ENCODE measurements around the gene NIN.
"Not testable (repeated sequence)": the region's sequence is repeated elsewhere in the genome, so short reads cannot be mapped to it uniquely, and the experiment has no call there.

Gene NIN

GRCh38 chr14:50815526-50815925, 15.4 kb downstream of the NIN start:
- not testable (repeated sequence) for DNase-seq

DNA sequence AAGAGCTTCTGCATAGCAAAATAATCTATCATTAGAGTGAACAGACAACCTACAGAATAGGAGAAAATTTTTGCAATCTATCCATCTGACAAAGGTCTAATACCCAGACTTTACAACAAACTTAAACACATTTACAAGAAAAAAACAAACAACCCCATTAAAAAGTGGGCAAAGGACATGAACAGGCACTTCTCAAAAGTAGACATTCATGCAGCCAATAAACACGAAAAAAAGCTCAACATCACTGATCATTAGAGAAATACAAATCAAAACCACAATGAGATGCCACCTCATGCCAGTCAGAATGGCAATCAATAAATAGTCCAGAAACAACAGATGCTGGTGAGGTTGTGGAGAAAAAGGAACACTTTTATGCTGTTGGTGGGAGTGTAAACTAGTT, 15.9 kb downstream of the NIN start:
- DNase-seq: not testable (repeated sequence)

GRCh38 chr14:50814161-50814560, 16.8 kb downstream of the NIN start:
- no peak for DNase-seq

- DNase-seq: no peak
Measured at GRCh38 chr14:50813544-50813863, 17.5 kb downstream of the NIN start.

GRCh38 chr14:50812856-50813543, 18.0 kb downstream of the NIN start:
- DNase-seq: no peak

- no peak for DNase-seq
Measured at GRCh38 chr14:50812180-50812579, 18.8 kb downstream of the NIN start.

DNA sequence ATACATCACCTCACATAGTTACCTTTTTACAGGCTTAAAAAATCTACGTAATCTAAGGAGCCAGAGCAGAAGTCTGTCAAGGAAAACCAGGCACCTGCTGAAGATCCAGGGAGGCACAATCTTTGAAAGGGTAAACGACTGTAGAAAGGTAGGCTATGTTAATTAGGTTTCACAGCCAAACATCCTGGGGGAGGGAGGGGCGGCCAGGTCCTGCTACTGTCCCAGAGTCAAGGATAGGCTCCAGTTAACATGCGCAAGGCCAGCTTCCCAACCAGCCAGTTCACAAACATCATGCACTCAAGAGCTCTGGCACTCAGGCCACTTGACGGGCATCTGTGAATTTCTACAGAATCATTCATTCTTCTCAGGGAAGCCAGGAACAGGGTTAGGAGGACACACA, 22.9 kb downstream of the NIN start:
- no peak for DNase-seq

- DNase-seq: no peak
Measured at GRCh38 chr14:50806241-50806933, 24.6 kb downstream of the NIN start.

- no peak for DNase-seq
Measured at GRCh38 chr14:50805396-50805795, 25.6 kb downstream of the NIN start.

GRCh38 chr14:50804181-50804721, 26.7 kb downstream of the NIN start:
- no peak for DNase-seq

- no peak for DNase-seq
Measured at GRCh38 chr14:50801706-50802105, 29.3 kb downstream of the NIN start.

DNA sequence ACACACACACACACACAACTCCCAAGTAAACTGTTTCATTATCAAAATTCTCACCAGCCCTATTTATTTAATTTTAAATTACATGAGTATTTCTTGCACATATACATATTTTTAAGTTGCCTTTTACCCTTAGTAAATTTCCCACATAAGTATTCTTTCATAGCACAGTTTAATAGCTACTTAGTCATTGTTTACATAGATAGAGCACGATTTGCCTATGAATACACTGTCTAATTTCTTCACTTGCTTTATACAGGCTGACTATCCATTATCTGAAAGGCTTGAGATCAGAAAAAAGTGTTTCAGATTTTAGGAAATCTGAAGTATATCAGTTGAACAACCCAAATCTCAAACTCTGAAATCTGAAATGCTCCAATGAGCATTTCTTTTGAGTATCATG, 30.9 kb downstream of the NIN start:
- DNase-seq: no peak

GRCh38 chr14:50798048-50798421, 32.9 kb downstream of the NIN start:
- DNase-seq: no peak

DNA sequence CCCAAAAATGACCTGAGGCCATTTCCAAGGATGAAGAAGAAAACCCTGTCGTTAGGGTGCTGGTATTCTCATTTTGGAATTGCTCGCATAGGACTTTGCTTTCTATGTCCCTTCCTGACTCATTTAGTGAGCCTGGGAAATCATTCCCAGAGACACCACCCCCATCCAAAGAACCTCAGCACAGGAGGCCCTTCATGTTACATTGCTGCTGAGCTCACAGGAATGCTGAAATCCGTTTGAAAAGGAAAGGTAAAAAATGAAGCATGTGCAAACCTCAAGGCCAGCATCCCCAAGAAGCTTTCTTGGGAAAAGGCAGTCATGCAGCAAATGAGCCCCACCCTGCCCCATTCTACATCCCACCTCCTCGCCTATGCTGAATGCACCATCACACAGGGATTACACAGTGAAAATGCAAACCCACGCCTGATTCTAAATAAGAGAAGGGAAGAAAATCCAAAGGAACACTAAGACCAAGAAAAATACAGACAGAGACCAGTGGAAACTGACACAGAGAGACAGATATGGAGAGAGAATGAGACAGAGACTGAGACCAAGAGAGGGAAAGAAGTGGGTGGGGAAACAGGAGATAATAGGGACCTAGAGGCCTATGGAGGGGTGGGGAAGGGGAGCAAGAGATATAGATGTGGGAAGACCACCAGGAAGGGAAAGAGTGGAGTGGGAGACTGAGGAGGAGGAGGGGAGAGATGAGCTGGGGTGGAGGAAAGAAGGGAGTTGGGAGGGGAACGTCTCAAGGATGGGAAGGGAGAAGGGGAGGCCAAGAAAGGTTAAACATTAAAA, 33.5 kb downstream of the NIN start:
- DNase-seq: no peak

- DNase-seq: no peak
Measured at GRCh38 chr14:50796390-50796789, 34.6 kb downstream of the NIN start.

DNA sequence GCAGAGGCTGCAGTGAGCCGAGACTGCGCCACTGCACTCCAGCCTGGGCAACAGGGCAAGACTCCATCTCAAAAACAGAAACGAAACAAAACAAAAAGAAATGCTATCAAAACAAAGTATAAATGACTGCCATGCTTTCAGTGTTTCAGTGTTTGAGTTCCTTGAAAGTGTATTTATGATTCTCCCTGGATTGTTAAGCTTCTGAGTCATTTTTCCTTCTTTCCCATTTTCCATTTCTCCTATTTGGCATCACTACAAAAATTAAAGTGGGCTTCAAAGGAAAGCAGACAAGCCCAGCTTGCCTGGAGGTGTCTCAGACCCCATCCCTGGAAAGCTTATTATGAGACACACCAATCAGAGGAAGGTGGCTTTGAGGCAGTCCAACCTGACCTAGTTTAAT, 35.1 kb downstream of the NIN start:
- DNase-seq: no peak

- DNase-seq: no peak
Measured at GRCh38 chr14:50795142-50795541, 35.8 kb downstream of the NIN start.

DNA sequence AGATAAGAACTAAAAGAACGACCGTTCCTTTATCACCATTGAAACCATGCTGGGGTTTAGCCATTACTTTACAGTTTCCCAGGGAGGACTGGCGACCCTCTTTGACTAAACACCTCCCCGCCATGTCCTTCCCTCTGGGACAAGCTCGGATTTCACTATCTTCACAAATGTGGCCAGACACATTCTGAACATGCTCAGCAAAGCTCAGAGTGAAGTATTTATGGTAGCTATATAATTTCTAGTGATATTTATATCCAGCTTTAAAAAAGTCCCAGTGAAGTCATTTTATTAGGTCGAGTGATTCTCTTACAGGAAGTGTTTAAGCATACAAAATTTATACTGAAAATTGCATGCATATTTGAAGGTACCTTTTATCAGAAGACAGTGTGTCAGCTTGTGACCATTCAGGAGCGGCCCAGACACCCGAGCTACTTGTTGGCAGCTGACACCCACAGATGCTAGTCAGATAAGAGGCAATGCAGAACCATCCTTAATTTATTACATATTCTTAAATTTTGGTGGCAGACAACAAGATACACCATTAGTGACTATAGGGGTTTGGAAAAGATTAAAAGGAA, 36.8 kb downstream of the NIN start:
- DNase-seq: no peak

DNA sequence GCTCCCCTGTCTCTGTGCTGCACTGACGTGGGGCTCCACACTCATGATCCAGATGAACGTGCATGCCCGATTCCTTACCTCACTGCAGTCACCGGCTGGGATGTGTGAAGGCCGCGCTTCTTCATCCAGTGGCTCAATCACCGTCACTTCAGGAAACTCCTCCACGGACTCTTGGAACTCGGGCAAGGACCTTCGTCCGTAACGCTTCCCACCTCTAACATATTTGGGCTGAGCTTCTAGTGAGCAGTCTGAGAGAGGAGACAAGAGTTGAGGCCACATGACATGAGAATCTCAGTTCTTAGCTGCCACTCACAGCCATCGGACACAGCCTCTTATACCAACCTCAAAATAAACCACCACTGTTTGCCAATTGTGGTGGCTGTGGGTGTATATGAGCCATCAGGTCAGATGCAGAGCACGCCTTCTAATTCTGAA, 38.3 kb downstream of the NIN start:
- no peak for DNase-seq

- no peak for DNase-seq
Measured at GRCh38 chr14:50792051-50792477, 38.9 kb downstream of the NIN start.

DNA sequence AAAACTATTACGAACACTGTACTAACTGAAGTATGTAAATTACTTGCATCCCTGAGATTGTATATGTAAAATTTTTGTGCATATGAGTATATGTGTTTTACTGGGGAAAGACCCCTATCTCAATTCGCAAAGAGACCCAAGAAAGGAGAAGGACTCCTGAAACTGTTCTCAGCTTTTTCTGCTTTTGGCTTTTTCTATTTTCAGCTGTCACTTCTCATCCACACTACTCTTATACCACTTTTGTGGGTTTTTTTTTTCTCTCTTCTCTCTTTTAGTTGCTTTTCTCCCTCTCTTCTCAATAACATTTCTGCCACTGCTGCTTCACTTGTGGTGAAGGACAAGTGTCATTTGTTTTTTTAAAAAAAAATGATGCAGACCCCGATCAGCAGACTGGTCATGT, 39.8 kb downstream of the NIN start:
- no peak for DNase-seq

- DNase-seq: no peak
Measured at GRCh38 chr14:50790589-50790988, 40.4 kb downstream of the NIN start.

DNA sequence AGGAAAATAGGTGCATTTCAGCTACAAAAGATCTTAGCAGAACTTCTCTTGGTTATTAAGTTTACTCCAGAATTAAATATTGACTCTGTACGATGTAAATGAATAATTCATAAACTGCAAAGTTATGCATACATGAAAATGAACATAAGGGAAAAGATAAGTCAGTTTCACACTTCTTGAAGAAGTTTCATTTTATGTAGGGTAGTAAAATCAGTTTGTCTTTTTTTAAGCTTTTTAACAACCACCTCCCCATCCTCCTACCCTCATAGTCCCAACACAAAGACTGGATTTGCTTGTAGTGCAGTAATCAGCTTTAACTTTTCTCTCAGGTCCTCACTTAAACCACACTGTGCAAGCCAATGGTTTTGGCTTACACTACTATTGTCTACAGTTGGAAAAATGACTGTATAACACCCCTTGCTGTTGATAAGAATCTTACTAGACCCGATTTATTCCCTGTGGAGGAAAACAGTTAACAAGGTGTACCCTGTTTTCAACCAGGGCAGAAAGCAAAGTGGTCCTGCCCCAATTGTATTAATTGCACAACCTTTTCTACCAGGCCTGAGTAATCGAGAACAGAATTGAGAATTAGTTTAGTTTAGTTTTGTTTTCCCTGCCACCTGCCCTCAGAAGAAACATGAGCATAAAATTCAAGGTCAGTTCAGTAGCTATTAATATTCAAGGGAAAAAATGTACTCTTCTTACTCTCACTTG, 44.1 kb downstream of the NIN start:
- DNase-seq: no peak
